Measurements from ENCODE around the gene PRDM10. TPM values are rescaled to one million over a fixed set of nuclear protein-coding genes. Genes with fewer than 3 reads are reported as not detected.
A peak's percentile ranks its signal among the peaks of the same experiment; 100 is the strongest.

PRDM10 gene
- total RNA-seq, 4 donors from 2014 or later = 5.1 to 8.6 (median 7.6) TPM

DNA sequence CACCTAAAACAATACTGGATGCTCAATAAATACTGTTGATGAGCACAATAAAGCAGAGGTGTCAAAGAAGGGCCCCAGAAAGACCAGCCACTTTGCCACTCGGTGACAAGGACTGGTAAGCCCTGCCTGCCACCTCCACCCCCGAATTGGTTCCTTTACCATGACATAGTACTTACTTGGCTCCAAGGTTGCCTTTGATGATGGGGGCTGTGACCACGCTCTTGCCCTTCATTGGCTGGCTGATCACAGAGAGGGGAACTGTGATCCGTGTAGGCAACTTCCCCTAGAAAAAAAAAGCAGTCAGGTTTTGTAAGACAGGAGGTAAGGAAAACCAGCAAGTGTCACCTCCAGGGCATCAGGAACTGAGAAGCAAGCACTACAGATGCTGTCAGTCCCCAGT lies 136.9 kb downstream of the PRDM10 start:
- WGBS = 78% methylated on average over 4 of the region's 4 CpGs

GRCh38 chr11:129864811-129865210 lies 137.8 kb downstream of the PRDM10 start:
- intact Hi-C loops (cut with DNase I) = no loop called here
- Histone ChIP-seq H3K27me3 (no peaks in the 10 kb centered on the region), H3K4me3 (no peak overlapping the region), H3K9me3 (no peaks in the 10 kb centered on the region), H3K27ac (replicated peaks in 1 of 4) (no peak overlapping the region), H3K36me3 (peaks cover 51 to 79% (median 73%) of the 10 kb centered on the region in 4 donors), H3K4me1 (peaks cover 11 to 14% (median 13%) of the 10 kb centered on the region in 4 donors)
- 98% methylated on average over 5 of the region's 5 CpGs for WGBS
- TF ChIP-seq POLR2A (IDR thresholded peaks at IDR 0.05; ENCODE audit: low read depth) (no peak), EP300 (IDR thresholded peaks at IDR 0.05) (no peak), CTCF (IDR thresholded peaks at IDR 0.05) (no peak), POLR2AphosphoS5 (IDR thresholded peaks at IDR 0.05) (no peak)
- DNase-seq (ENCODE audit: extremely low spot score) = no peak

More for the DNA sequence above, 136.9 kb downstream of the PRDM10 start:
- intact Hi-C loops (cut with DNase I) = no loop called here
- Histone ChIP-seq H3K4me1 (peaks cover 11 to 14% (median 13%) of the 10 kb centered on the region in 4 donors), H3K27me3 (no peaks in the 10 kb centered on the region), H3K36me3 (peaks cover 59 to 79% (median 75%) of the 10 kb centered on the region in 4 donors), H3K4me3 (no peak overlapping the region), H3K9me3 (no peaks in the 10 kb centered on the region), H3K27ac (replicated peaks in 1 of 4) (no peak overlapping the region)
- DNase-seq (ENCODE audit: extremely low spot score) = no peak
- TF ChIP-seq POLR2AphosphoS5 (IDR thresholded peaks at IDR 0.05) (no peak), CTCF (IDR thresholded peaks at IDR 0.05) (no peak), EP300 (IDR thresholded peaks at IDR 0.05) (no peak), POLR2A (IDR thresholded peaks at IDR 0.05; ENCODE audit: low read depth) (no peak)

DNA sequence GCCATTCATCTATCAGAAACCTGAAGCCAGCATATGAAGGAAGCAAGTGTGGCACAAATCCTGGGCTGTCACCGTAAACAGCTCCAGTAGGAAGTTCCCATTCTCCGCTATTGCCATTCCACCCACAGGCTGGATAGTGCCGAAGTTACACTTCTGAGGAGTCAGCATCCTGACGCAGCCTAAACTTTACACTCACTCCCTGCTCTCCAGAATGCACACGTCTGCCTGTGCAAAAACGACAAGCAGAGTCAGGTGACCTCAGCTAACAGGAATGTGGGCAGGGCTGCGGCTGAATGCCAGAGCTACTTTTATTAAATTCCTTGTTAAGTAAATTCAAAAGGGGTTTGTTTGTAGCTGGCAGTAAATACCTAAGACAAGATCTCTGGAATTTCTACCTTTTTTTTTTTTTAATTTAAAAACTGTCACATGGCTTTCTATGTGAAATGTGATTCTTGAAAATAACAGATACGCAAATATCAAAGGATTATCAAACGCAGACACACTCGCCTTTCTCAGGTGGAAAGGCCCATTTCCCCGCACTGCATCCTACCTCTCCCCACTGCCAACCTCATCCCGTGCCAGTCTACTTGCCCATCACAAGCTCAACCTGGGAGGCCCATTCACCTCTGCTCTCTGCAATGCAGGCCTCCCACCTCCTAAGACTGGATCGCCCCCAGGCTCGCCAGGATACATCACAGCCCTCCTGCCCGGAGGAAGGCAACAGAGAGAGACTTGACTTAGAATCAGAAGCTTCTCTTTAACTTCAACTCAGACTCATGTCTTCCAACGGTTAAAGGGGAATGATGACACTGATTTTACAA lies 140.7 kb downstream of the PRDM10 start:
- WGBS = 54% methylated on average over 16 of the region's 16 CpGs
- Histone ChIP-seq H3K4me1 (peaks cover 11 to 14% (median 13%) of the 10 kb centered on the region in 4 donors), H3K27ac (replicated peaks in 1 of 4) (peak overlapping the region; percentile 9 to 52 (median 40)), H3K36me3 (peaks cover 37 to 61% (median 51%) of the 10 kb centered on the region in 4 donors), H3K9me3 (no peaks in the 10 kb centered on the region), H3K27me3 (no peaks in the 10 kb centered on the region), H3K4me3 (no peak overlapping the region)
- intact Hi-C loops (cut with DNase I) = no loop called here
- TF ChIP-seq POLR2AphosphoS5 (IDR thresholded peaks at IDR 0.05) (peak; percentile 35 to 41), EP300 (IDR thresholded peaks at IDR 0.05) (no peak)
- DNase-seq (ENCODE audit: extremely low spot score) = no peak

DNA sequence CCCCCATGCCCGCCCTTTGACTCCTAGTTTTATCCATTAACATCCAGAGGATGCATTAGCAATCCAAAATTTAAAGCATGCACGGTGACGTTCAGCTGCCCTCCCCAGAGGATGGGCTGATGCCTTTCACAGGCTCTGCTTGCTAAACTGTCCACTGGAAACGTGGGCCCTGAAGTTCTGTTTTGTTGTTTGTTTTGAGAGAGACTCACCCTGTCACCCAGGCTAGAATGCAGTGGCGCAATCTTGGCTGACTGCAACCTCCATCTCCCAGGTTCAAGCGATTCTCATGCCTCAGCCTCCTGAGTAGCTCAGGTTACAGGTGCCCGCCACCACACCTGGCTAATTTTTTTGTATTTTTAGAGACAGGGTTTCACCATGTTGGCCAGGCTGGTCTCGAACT lies 146.6 kb downstream of the PRDM10 start:
- Histone ChIP-seq H3K9me3 (no peaks in the 10 kb centered on the region), H3K27me3 (no peaks in the 10 kb centered on the region), H3K27ac (replicated peaks in 1 of 4) (no peak overlapping the region), H3K4me3 (no peak overlapping the region), H3K36me3 (peaks cover 0 to 21% (median 11%) of the 10 kb centered on the region in 4 donors), H3K4me1 (peaks cover 6 to 9% (median 8%) of the 10 kb centered on the region in 4 donors)
- WGBS = 86% methylated on average over 8 of the region's 8 CpGs
- no peak for DNase-seq (ENCODE audit: extremely low spot score)
- intact Hi-C loops (cut with DNase I) = no loop called here
- no peak for TF ChIP-seq POLR2AphosphoS5 (IDR thresholded peaks at IDR 0.05)
- TF ChIP-seq POLR2A (IDR thresholded peaks at IDR 0.05; ENCODE audit: low read depth) = no peak
- TF ChIP-seq CTCF (IDR thresholded peaks at IDR 0.05) = no peak
- no peak for TF ChIP-seq EP300 (IDR thresholded peaks at IDR 0.05)

- no peaks in the 10 kb centered on the region for H3K9me3 ChIP-seq
- H3K27me3 ChIP-seq = peaks cover 0 to 3% (median 0%) of the 10 kb centered on the region in 4 donors
- intact Hi-C loops (cut with DNase I) = no loop called here
- no peak overlapping the region for H3K4me3 ChIP-seq
- no peak for TF ChIP-seq EP300 (IDR thresholded peaks at IDR 0.05)
- no peak for TF ChIP-seq CTCF (IDR thresholded peaks at IDR 0.05)
- peak in 1 of 2 donors; percentile 7 for TF ChIP-seq POLR2AphosphoS5 (IDR thresholded peaks at IDR 0.05)
- TF ChIP-seq POLR2A (IDR thresholded peaks at IDR 0.05; ENCODE audit: low read depth) = no peak
- H3K4me1 ChIP-seq = peaks cover 6 to 9% (median 8%) of the 10 kb centered on the region in 4 donors
- H3K27ac ChIP-seq (replicated peaks in 1 of 4) = no peak overlapping the region
- DNase-seq (ENCODE audit: extremely low spot score) = no peak
- peaks cover 0 to 14% (median 4%) of the 10 kb centered on the region in 4 donors for H3K36me3 ChIP-seq
- WGBS = 91% methylated on average over 11 of the region's 11 CpGs
These were observed 147.5 kb downstream of the PRDM10 start for GRCh38 chr11:129855086-129855485.
